CD4-positive, alpha-beta T cell (primary cell): Measurements from ENCODE around the gene C5orf24. TPM values are rescaled to one million over a fixed set of nuclear protein-coding genes. Genes with fewer than 3 reads are reported as not detected.

Experiments
- ATAC-seq: fragments of 200-7000 bp; cut with Tn5 transposase; one replicate; pipeline ENCODE4 v1.10.0; 2022; ENCODE audit warnings: mild to moderate bottlenecking; ENCODE audit not compliant: poor library complexity
- CTCF ChIA-PET: fragments of 350-600 bp; sonication (Branson Sonifier 250); formaldehyde crosslinking; loops from one replicate; lab custom pipeline; 2021; ENCODE audit warnings: antibody characterized with exemption, inconsistent platforms; lab: Charles Lee
- POLR2A ChIA-PET: fragments of 350-600 bp; sonication (Branson Sonifier 250); formaldehyde crosslinking; loops from one replicate; lab custom pipeline; 2021; ENCODE audit warnings: antibody characterized with exemption, inconsistent platforms; lab: Charles Lee
- DNase-seq, 14 experiments: peaks; one replicate each; pipeline ENCODE4 v3.0.0-alpha.2; 2013 to 2020; ENCODE audit warnings: mixed read lengths in 2 of 14
- H3K27ac ChIP-seq, 2 donors: one replicate each; pipeline versions ENCODE4 v1.5.1 to v1.7.0; 2013; ENCODE audit warnings: low read length in 2 of 2, low read depth in 1 of 2, mild to moderate bottlenecking in 1 of 2
- H3K27me3 ChIP-seq, 2 experiments: 1 replicate in 1 of 2; 2 replicates in 1 of 2; pipeline versions ENCODE4 v1.6.1 to v1.7.0; 2013; ENCODE audit warnings: low read length in 2 of 2, control low read depth in 1 of 2, mild to moderate bottlenecking in 1 of 2, moderate library complexity in 1 of 2; ENCODE audit not compliant: insufficient read depth in 2 of 2, control insufficient read depth in 1 of 2
- H3K36me3 ChIP-seq: one replicate; pipeline ENCODE4 v1.6.1; 2013; ENCODE audit warnings: low read length, control low read depth; ENCODE audit not compliant: insufficient read depth
- H3K4me1 ChIP-seq: one replicate; pipeline ENCODE4 v1.6.1; 2013; ENCODE audit warnings: low read length, control low read depth; ENCODE audit not compliant: insufficient read depth
- H3K4me3 ChIP-seq: one replicate; pipeline ENCODE4 v1.5.1; 2013; ENCODE audit warnings: mild to moderate bottlenecking, low read length, moderate library complexity
- H3K9me3 ChIP-seq, 2 experiments: 1 replicate in 1 of 2; 2 replicates in 1 of 2; pipeline versions ENCODE4 v1.6.1 to v1.7.0; 2013; ENCODE audit warnings: low read length in 2 of 2, mild to moderate bottlenecking in 2 of 2, control low read depth in 1 of 2, moderate library complexity in 1 of 2; ENCODE audit not compliant: control insufficient read depth in 1 of 2, insufficient read depth in 1 of 2
- H3K27ac Mint-ChIP-seq: one replicate; pipeline ENCODE4 v1.8.0; 2020; ENCODE audit warnings: mixed read lengths
- H3K27me3 Mint-ChIP-seq: one replicate; pipeline ENCODE4 v1.8.0; 2021; ENCODE audit warnings: mixed read lengths
- H3K36me3 Mint-ChIP-seq: one replicate; pipeline ENCODE4 v1.8.0; 2021; ENCODE audit warnings: low read depth, mixed read lengths
- H3K4me1 Mint-ChIP-seq: one replicate; pipeline ENCODE4 v1.8.0; 2021; ENCODE audit warnings: low read depth, mixed read lengths
- H3K4me3 Mint-ChIP-seq: one replicate; pipeline ENCODE4 v1.8.0; 2020; ENCODE audit warnings: mild to moderate bottlenecking, mixed read lengths
- H3K9me3 Mint-ChIP-seq: one replicate; pipeline ENCODE4 v1.8.0; 2020; ENCODE audit warnings: mixed read lengths
- intact Hi-C, 2 experiments: fragments of 100-400 bp; cut with DNase I in 1 of 2; cut with micrococcal nuclease in 1 of 2; formaldehyde crosslinking; loops; one replicate each; pipeline versions ENCODE4 v1.15.1 to v1.9.0; 2023 to 2025; cut with DNase I, micrococcal nuclease
- total RNA-seq, 174 experiments: library from RNA in 2 of 174; stranded (reverse) in 2 of 174; gene quantifications; one replicate each; pipeline ENCODE4 v1.2.3 and lab custom pipeline; 2021 to 2026
- TF ChIP-seq, protein P1 (sequence below): fragments of 200-600 bp; IDR thresholded peaks from one replicate; pipeline ENCODE4 v1.8.0; 2022; ENCODE audit warnings: antibody characterized with exemption, mild to moderate bottlenecking

C5orf24 gene
- total RNA-seq, 2 experiments from 2014 or later = 34.6 to 36.5 TPM

DNA sequence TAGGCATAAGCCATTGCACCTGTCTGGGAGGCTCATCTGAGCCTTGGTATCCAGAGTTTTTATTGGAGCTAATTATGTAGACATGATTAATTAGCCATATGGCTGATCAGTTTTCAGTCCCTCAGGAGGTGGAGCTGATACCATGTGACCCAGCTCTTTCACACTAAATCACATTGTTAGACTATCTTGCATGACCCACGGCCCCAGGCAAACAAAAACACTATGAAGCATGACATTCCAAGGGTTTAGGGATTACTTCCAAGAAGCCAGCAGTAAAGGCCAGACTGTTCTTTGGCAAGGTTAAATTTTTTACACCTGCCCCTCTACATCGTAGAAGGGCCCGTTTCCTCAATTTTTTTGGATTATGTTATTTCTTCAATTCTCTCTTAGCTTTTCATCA, 5.0 kb upstream of the C5orf24 start:
- H3K9me3 Mint-ChIP-seq = no peaks in the 10 kb centered on the region
- peaks cover 8% of the 10 kb centered on the region for H3K4me1 ChIP-seq
- H3K27ac ChIP-seq = no peak overlapping the region
- TF ChIP-seq, protein P1, sequence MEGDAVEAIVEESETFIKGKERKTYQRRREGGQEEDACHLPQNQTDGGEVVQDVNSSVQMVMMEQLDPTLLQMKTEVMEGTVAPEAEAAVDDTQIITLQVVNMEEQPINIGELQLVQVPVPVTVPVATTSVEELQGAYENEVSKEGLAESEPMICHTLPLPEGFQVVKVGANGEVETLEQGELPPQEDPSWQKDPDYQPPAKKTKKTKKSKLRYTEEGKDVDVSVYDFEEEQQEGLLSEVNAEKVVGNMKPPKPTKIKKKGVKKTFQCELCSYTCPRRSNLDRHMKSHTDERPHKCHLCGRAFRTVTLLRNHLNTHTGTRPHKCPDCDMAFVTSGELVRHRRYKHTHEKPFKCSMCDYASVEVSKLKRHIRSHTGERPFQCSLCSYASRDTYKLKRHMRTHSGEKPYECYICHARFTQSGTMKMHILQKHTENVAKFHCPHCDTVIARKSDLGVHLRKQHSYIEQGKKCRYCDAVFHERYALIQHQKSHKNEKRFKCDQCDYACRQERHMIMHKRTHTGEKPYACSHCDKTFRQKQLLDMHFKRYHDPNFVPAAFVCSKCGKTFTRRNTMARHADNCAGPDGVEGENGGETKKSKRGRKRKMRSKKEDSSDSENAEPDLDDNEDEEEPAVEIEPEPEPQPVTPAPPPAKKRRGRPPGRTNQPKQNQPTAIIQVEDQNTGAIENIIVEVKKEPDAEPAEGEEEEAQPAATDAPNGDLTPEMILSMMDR = no peak
- peaks cover 11% of the 10 kb centered on the region for H3K4me1 Mint-ChIP-seq
- no peak overlapping the region for H3K4me3 Mint-ChIP-seq
- no peak overlapping the region for H3K27ac Mint-ChIP-seq
- no peaks in the 10 kb centered on the region for H3K27me3 Mint-ChIP-seq
- H3K27me3 ChIP-seq = no peaks in the 10 kb centered on the region
- intact Hi-C loops = loop anchor here (10.0 kb wide), 2 partner anchors 106 to 616 kb away; partner anchors contain the start of genes CAMLG (in 1 of the 2) and PPP2CA (in 1 of the 2)
- POLR2A ChIA-PET = interaction anchor here (1.3 kb wide), 1 partner anchor 64 kb away, joined by 3 read pairs; the partner anchor contains the start of gene PCBD2
- H3K4me3 ChIP-seq = no peak overlapping the region
- ATAC-seq (no peak), DNase-seq (no peak)
- H3K9me3 ChIP-seq = no peaks in the 10 kb centered on the region
- H3K36me3 ChIP-seq = peaks cover 17% of the 10 kb centered on the region
- CTCF ChIA-PET = interaction anchor here (0.5 to 0.7 kb wide), 3 partner anchors 29 to 1769 kb away, joined by 3 to 7 read pairs (median 3); no protein-coding TSS in a partner anchor
- peaks cover 28% of the 10 kb centered on the region for H3K36me3 Mint-ChIP-seq

DNA sequence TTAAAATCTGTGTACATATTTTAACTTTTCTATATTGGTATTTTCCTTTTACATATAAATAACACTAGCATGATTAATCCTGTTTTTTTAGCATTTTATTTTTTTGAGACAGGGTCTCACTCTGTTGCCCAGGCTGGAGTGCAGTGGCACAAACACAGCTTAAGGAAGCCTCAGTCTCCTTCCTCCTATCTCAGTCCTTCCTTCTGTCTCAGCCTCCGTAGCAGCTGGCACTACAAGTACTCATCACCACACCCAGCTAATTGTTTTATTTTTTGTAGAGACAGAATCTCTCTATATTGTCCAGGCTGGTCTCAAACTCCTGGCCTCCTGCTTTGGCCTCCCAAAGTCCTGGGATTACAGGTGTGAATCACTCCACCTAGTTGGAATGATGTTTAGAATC, 1.5 kb upstream of the C5orf24 start:
- intact Hi-C loops = loop anchor here (2.0 to 10.0 kb wide), 4 partner anchors 83 to 619 kb away; partner anchors contain the start of genes CAMLG (in 1 of the 2), PPP2CA (in 1 of the 2) and SEC24A (in 1 of the 2)
- Mint-ChIP-seq H3K27ac (peak overlapping the region; percentile 95), H3K4me1 (peaks cover 25% of the 10 kb centered on the region), H3K9me3 (no peaks in the 10 kb centered on the region), H3K4me3 (no peak overlapping the region), H3K36me3 (peaks cover 31% of the 10 kb centered on the region), H3K27me3 (no peaks in the 10 kb centered on the region)
- Histone ChIP-seq H3K27me3 (no peaks in the 10 kb centered on the region), H3K36me3 (peaks cover 12% of the 10 kb centered on the region), H3K9me3 (no peaks in the 10 kb centered on the region), H3K4me3 (no peak overlapping the region), H3K27ac (no peak overlapping the region), H3K4me1 (peaks cover 30% of the 10 kb centered on the region)
- DNase-seq (no peak), ATAC-seq (no peak)
- TF ChIP-seq, protein P1 = no peak
- ChIA-PET CTCF (interaction anchor here (1.8 kb wide), 1 partner anchor 60 kb away, joined by 16 read pairs; the partner anchor contains the start of gene PCBD2), POLR2A (interaction anchor here (2.4 kb wide), 1 partner anchor 618 kb away, joined by 7 read pairs; the partner anchor contains the start of gene PPP2CA)

DNA sequence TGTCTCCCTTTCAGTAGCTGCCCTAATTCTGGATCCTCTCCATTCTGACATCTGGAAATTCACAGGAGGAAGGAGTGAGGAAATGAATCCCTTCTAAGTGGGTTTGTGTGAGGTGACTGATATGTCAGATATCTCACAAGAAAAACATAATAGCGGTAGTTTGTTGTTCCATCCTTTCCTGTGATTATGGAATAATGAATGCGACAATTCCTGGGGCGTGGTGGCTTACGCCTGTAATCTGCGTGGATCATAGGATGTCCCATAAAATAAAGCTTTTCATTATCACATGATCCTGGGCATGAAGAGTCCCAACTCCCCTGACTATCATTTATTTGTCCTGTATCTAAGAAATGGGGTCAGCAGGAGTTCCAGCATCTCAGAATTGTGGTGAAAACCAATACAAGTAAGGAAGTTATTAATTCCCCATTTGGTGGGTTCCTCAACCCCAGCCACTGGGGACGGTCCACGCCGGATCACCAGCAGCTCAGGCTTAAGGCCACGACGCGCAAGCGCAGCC, 375 bp upstream of the C5orf24 start:
- ATAC-seq (no peak), DNase-seq (peak in 1 of 14 experiments; percentile 11)
- Mint-ChIP-seq H3K27me3 (no peaks in the 10 kb centered on the region), H3K4me1 (peaks cover 25% of the 10 kb centered on the region), H3K4me3 (peak overlapping the region; percentile 86), H3K36me3 (peaks cover 24% of the 10 kb centered on the region), H3K9me3 (no peaks in the 10 kb centered on the region), H3K27ac (peak overlapping the region; percentile 95)
- H3K4me3 ChIP-seq = peak overlapping the region; percentile 76
- intact Hi-C loops = loop anchor here (2.0 to 10.0 kb wide), 5 partner anchors 85 to 621 kb away; partner anchors contain the start of genes CAMLG (in 1 of the 2), PPP2CA (in 1 of the 2), SEC24A (in 1 of the 2) and UBE2B (in 1 of the 2)
- peaks cover 33% of the 10 kb centered on the region for H3K4me1 ChIP-seq
- H3K9me3 ChIP-seq = no peaks in the 10 kb centered on the region
- H3K27ac ChIP-seq = peak overlapping the region; percentile 87
- no peaks in the 10 kb centered on the region for H3K27me3 ChIP-seq
- TF ChIP-seq, protein P1 = no peak
- peaks cover 9% of the 10 kb centered on the region for H3K36me3 ChIP-seq
- CTCF ChIA-PET = interaction anchor here (0.9 to 1.8 kb wide), 4 partner anchors 28 to 107 kb away, joined by 3 to 16 read pairs (median 6); partner anchors contain the start of genes CAMLG, DDX46 and PCBD2
- POLR2A ChIA-PET = interaction anchor here (0.6 to 2.9 kb wide), 17 partner anchors 10 to 620 kb away, joined by 3 to 66 read pairs (median 4); partner anchors contain the start of genes CAMLG, DDX46, PCBD2 and PPP2CA
